ENCODE measurements around the gene JAK1. TPM values are rescaled to one million over a fixed set of nuclear protein-coding genes. Genes with fewer than 3 reads are reported as not detected.

Gene JAK1
- total RNA-seq, 3 donors from 2014 or later (not counting 1 experiment from before 2014, with no cell fraction given): 507 to 626 (median 526) TPM

- H3K36me3 Mint-ChIP-seq: no peaks in the 10 kb centered on the region
- Histone ChIP-seq H3K36me3 (ENCODE audit: control insufficient read depth, insufficient read depth, low read length) (no peaks in the 10 kb centered on the region), H3K4me3 (ENCODE audit: low read length) (no peak overlapping the region), H3K9me3 (ENCODE audit: control insufficient read depth, insufficient read depth, low read length) (no peaks in the 10 kb centered on the region), H3K4me1 (ENCODE audit: control insufficient read depth, insufficient read depth, low read length) (peaks cover 41% of the 10 kb centered on the region), H3K27ac (ENCODE audit: low read length) (peak overlapping the region; percentile 70), H3K27me3 (ENCODE audit: control insufficient read depth, insufficient read depth, low read length) (no peaks in the 10 kb centered on the region)
- H3K4me3 Mint-ChIP-seq: peak overlapping the region; percentile 94
- intact Hi-C loops (cut with micrococcal nuclease): no loop called here
- H3K27me3 Mint-ChIP-seq (ENCODE audit: low read depth in 2 of 2): no peaks in the 10 kb centered on the region
- H3K4me1 Mint-ChIP-seq: peaks cover 70 to 81% of the 10 kb centered on the region in 2 donors
- peak overlapping the region in 1 of 2 donors; percentile 94 for H3K27ac Mint-ChIP-seq
- WGBS (ENCODE audit: insufficient coverage): 4% methylated on average over 7 of the region's 7 CpGs
- peak in 1 of 2 donors; percentile 59 for DNase-seq
- no peak for TF ChIP-seq CTCF (IDR thresholded peaks at IDR 0.05)
- H3K9me3 Mint-ChIP-seq: no peaks in the 10 kb centered on the region
- no peak for ATAC-seq
Observed at GRCh38 chr1:64962441-64962840, 3.9 kb downstream of the JAK1 start.

GRCh38 chr1:64961923-64962322, 4.4 kb downstream of the JAK1 start:
- H3K4me3 ChIP-seq (ENCODE audit: low read length): no peak overlapping the region
- WGBS (ENCODE audit: insufficient coverage): 7% methylated on average over 1 of the region's 1 CpG
- TF ChIP-seq CTCF (IDR thresholded peaks at IDR 0.05): no peak
- Mint-ChIP-seq H3K9me3 (no peaks in the 10 kb centered on the region), H3K36me3 (no peaks in the 10 kb centered on the region), H3K4me3 (peak overlapping the region; percentile 94), H3K27ac (peak overlapping the region in 1 of 2 donors; percentile 94), H3K4me1 (peaks cover 64 to 76% of the 10 kb centered on the region in 2 donors), H3K27me3 (ENCODE audit: low read depth in 2 of 2) (no peaks in the 10 kb centered on the region)
- DNase-seq (no peak), ATAC-seq (no peak)
- intact Hi-C loops (cut with micrococcal nuclease): no loop called here
- no peaks in the 10 kb centered on the region for H3K36me3 ChIP-seq (ENCODE audit: control insufficient read depth, insufficient read depth, low read length)
- no peaks in the 10 kb centered on the region for H3K9me3 ChIP-seq (ENCODE audit: control insufficient read depth, insufficient read depth, low read length)
- peak overlapping the region; percentile 70 for H3K27ac ChIP-seq (ENCODE audit: low read length)
- no peaks in the 10 kb centered on the region for H3K27me3 ChIP-seq (ENCODE audit: control insufficient read depth, insufficient read depth, low read length)
- H3K4me1 ChIP-seq (ENCODE audit: control insufficient read depth, insufficient read depth, low read length): peaks cover 41% of the 10 kb centered on the region

GRCh38 chr1:64960731-64961130, 5.6 kb downstream of the JAK1 start:
- H3K9me3 ChIP-seq (ENCODE audit: control insufficient read depth, insufficient read depth, low read length): no peaks in the 10 kb centered on the region
- peak overlapping the region; percentile 70 for H3K27ac ChIP-seq (ENCODE audit: low read length)
- H3K4me1 ChIP-seq (ENCODE audit: control insufficient read depth, insufficient read depth, low read length): peaks cover 50% of the 10 kb centered on the region
- TF ChIP-seq CTCF (IDR thresholded peaks at IDR 0.05): no peak
- no peaks in the 10 kb centered on the region for H3K27me3 Mint-ChIP-seq (ENCODE audit: low read depth in 2 of 2)
- no peaks in the 10 kb centered on the region for H3K36me3 ChIP-seq (ENCODE audit: control insufficient read depth, insufficient read depth, low read length)
- DNase-seq: peak in 1 of 2 donors; percentile 32
- peaks cover 60 to 73% of the 10 kb centered on the region in 2 donors for H3K4me1 Mint-ChIP-seq
- ATAC-seq: peak; percentile 39 to 61 (median 56)
- H3K27ac Mint-ChIP-seq: peak overlapping the region in 1 of 2 donors; percentile 94
- H3K4me3 ChIP-seq (ENCODE audit: low read length): peak overlapping the region; percentile 0
- no peaks in the 10 kb centered on the region for H3K9me3 Mint-ChIP-seq
- H3K36me3 Mint-ChIP-seq: no peaks in the 10 kb centered on the region
- intact Hi-C loops (cut with micrococcal nuclease): loop anchor here (1.0 kb wide), 1 partner anchor 96 kb away; no protein-coding TSS in a partner anchor
- no peaks in the 10 kb centered on the region for H3K27me3 ChIP-seq (ENCODE audit: control insufficient read depth, insufficient read depth, low read length)
- peak overlapping the region; percentile 94 for H3K4me3 Mint-ChIP-seq

- no peak for ATAC-seq
- Mint-ChIP-seq H3K36me3 (no peaks in the 10 kb centered on the region), H3K4me3 (peak overlapping the region; percentile 94), H3K27me3 (ENCODE audit: low read depth in 2 of 2) (no peaks in the 10 kb centered on the region), H3K9me3 (no peaks in the 10 kb centered on the region), H3K4me1 (peaks cover 56 to 70% of the 10 kb centered on the region in 2 donors), H3K27ac (peak overlapping the region in 1 of 2 donors; percentile 94)
- intact Hi-C loops (cut with micrococcal nuclease): loop anchor here (1.0 kb wide), 1 partner anchor 96 kb away; no protein-coding TSS in a partner anchor
- Histone ChIP-seq H3K27me3 (ENCODE audit: control insufficient read depth, insufficient read depth, low read length) (no peaks in the 10 kb centered on the region), H3K9me3 (ENCODE audit: control insufficient read depth, insufficient read depth, low read length) (no peaks in the 10 kb centered on the region), H3K4me1 (ENCODE audit: control insufficient read depth, insufficient read depth, low read length) (peaks cover 56% of the 10 kb centered on the region), H3K36me3 (ENCODE audit: control insufficient read depth, insufficient read depth, low read length) (peaks cover 1% of the 10 kb centered on the region), H3K4me3 (ENCODE audit: low read length) (no peak overlapping the region), H3K27ac (ENCODE audit: low read length) (peak overlapping the region; percentile 70)
- 6% methylated on average over 6 of the region's 6 CpGs for WGBS (ENCODE audit: insufficient coverage)
- no peak for TF ChIP-seq CTCF (IDR thresholded peaks at IDR 0.05)
- DNase-seq: no peak
Observed at GRCh38 chr1:64959986-64960385, 6.4 kb downstream of the JAK1 start.
